Uterus (tissue), 2 donors: ENCODE results near the gene FAM184A.

Source experiments
- CTCF ChIP-seq, 4 experiments: fragments of 200-600 bp in 2 of 4; fragments of 450-650 bp in 2 of 4; sonication (generic) in 2 of 4; IDR thresholded peaks; one replicate each; pipeline ENCODE4 v1.5.1; 2016 to 2019; ENCODE audit warnings: antibody characterized with exemption in 4 of 4, mild to moderate bottlenecking in 2 of 4, moderate library complexity in 1 of 4
- POLR2A ChIP-seq, 2 donors: fragments of 450-650 bp; IDR thresholded peaks; one replicate each; pipeline ENCODE4 v1.6.1; 2016; ENCODE audit warnings: antibody characterized with exemption in 2 of 2, mild to moderate bottlenecking in 1 of 2, moderate library complexity in 1 of 2

- TF ChIP-seq POLR2A (IDR thresholded peaks at IDR 0.05) = no peak
- TF ChIP-seq CTCF (IDR thresholded peaks at IDR 0.05) = no peak
Observed at GRCh38 chr6:118985123-118985830, 93.2 kb downstream of the FAM184A start.
